GM12878 (cell line): ENCODE measurements around the gene TJAP1.

Experiments used
- CBFB ChIP-seq: IDR thresholded peaks from 2 replicates; pipeline ENCODE4 v1.6.1; 2016; ENCODE audit warnings: antibody characterized with exemption, low read depth
- CTCF ChIP-seq, 3 experiments: IDR thresholded peaks in 2 of 3; conservative IDR thresholded peaks in 1 of 3; 2 replicates each; pipeline ENCODE4 v1.5.1; 2011; ENCODE audit warnings: low read depth in 3 of 3, low read length in 3 of 3, mild to moderate bottlenecking in 3 of 3, control low read depth in 2 of 3, moderate library complexity in 2 of 3, inconsistent platforms in 1 of 3, mixed read lengths in 1 of 3; ENCODE audit not compliant: control insufficient read depth in 2 of 3, insufficient read depth in 1 of 3; ENCODE audit errors: extremely low read depth in 1 of 3
- ETV6 ChIP-seq, 2 experiments: fragments of 450-650 bp in 1 of 2; IDR thresholded peaks in 1 of 2; conservative IDR thresholded peaks in 1 of 2; 2 replicates each; pipeline ENCODE4 v1.6.1; 2014; ENCODE audit warnings: antibody characterized with exemption in 1 of 2, borderline replicate concordance in 1 of 2, low read depth in 1 of 2, mild to moderate bottlenecking in 1 of 2, moderate library complexity in 1 of 2
- EZH2 ChIP-seq: IDR thresholded peaks from 2 replicates; pipeline ENCODE4 v1.6.1; 2012; ENCODE audit warnings: low read depth, mild to moderate bottlenecking, control low read depth, inconsistent platforms, low read length, borderline replicate concordance; ENCODE audit not compliant: control insufficient read depth
- POLR2AphosphoS2 ChIP-seq: IDR thresholded peaks from 2 replicates; pipeline ENCODE4 v1.6.1; 2011; ENCODE audit warnings: low read depth, mild to moderate bottlenecking, low read length, improper control_type of control experiment, moderate library complexity
- TCF3 ChIP-seq: IDR thresholded peaks from 2 replicates; pipeline ENCODE4 v1.6.1; 2012; ENCODE audit warnings: low read depth, mild to moderate bottlenecking, low read length, borderline replicate concordance; ENCODE audit not compliant: insufficient read depth
- ZBTB40 ChIP-seq: fragments of 450-650 bp; IDR thresholded peaks from 2 replicates; pipeline ENCODE4 v1.6.1; 2016; ENCODE audit warnings: mild to moderate bottlenecking, moderate library complexity, borderline replicate concordance
- ZNF24 ChIP-seq: fragments of 450-650 bp; IDR thresholded peaks from 2 replicates; pipeline ENCODE4 v1.6.1; 2017; ENCODE audit warnings: antibody characterized with exemption, mild to moderate bottlenecking

- TF ChIP-seq EZH2 (no peak), POLR2AphosphoS2 (no peak), ZBTB40 (no peak), CTCF (IDR thresholded peaks at IDR 0.05 in 2 of 3, conservative IDR thresholded peaks at IDR 0.05 in 1 of 3; ENCODE audit: control insufficient read depth in 2 of 3, extremely low read depth in 1 of 3, insufficient read depth in 1 of 3, low read depth in 3 of 3, low read length in 3 of 3) (no peak), TCF3 (no peak), CBFB (no peak), ETV6 (conservative IDR thresholded peaks at IDR 0.05 in 1 of 2, IDR thresholded peaks at IDR 0.05 in 1 of 2; ENCODE audit: borderline replicate concordance in 1 of 2, low read depth in 1 of 2) (no peak), ZNF24 (no peak)
Observed at GRCh38 chr6:43494766-43495165, 17.4 kb downstream of the TJAP1 start.
